Activated CD8-positive, alpha-beta T cell treated with anti-CD3 and anti-CD28 coated beads for 36 hours (primary cell): ENCODE measurements around the gene TMEM25. TPM values are rescaled to one million over a fixed set of nuclear protein-coding genes. Genes with fewer than 3 reads are reported as not detected.

Experiments
- ATAC-seq: fragments of 200-7000 bp; cut with Tn5 transposase; one replicate; pipeline ENCODE4 v1.10.0; 2021; ENCODE audit warnings: mild to moderate bottlenecking, moderate library complexity
- CTCF ChIA-PET: fragments of 350-600 bp; sonication (Branson Sonifier 250); formaldehyde crosslinking; loops from one replicate; lab custom pipeline; 2021; ENCODE audit warnings: antibody characterized with exemption; lab: Charles Lee
- POLR2A ChIA-PET: fragments of 350-600 bp; sonication (Branson Sonifier 250); formaldehyde crosslinking; loops from one replicate; lab custom pipeline; 2021; ENCODE audit warnings: antibody characterized with exemption; lab: Charles Lee
- DNase-seq: peaks from one replicate; pipeline ENCODE4 v3.0.0-alpha.2; 2020
- H3K27ac Mint-ChIP-seq: one replicate; pipeline ENCODE4 v1.8.0; 2021; ENCODE audit warnings: mild to moderate bottlenecking, mixed read lengths
- H3K27me3 Mint-ChIP-seq: one replicate; pipeline ENCODE4 v1.8.0; 2021; ENCODE audit warnings: mixed read lengths
- H3K36me3 Mint-ChIP-seq: one replicate; pipeline ENCODE4 v1.8.0; 2021; ENCODE audit warnings: low read depth, mixed read lengths
- H3K4me1 Mint-ChIP-seq: one replicate; pipeline ENCODE4 v1.8.0; 2021; ENCODE audit warnings: low read depth, mixed read lengths
- H3K4me3 Mint-ChIP-seq: one replicate; pipeline ENCODE4 v1.8.0; 2021; ENCODE audit warnings: mild to moderate bottlenecking, moderate library complexity, mixed read lengths
- H3K9me3 Mint-ChIP-seq: one replicate; pipeline ENCODE4 v1.8.0; 2021; ENCODE audit warnings: mixed read lengths
- CTCF ChIP-seq: fragments of 200-600 bp; IDR thresholded peaks from one replicate; pipeline ENCODE4 v1.8.0; 2022; ENCODE audit warnings: antibody characterized with exemption, mild to moderate bottlenecking
- intact Hi-C: fragments of 100-400 bp; cut with micrococcal nuclease; formaldehyde crosslinking; loops from one replicate; pipeline ENCODE4 v1.10.0; 2022
- total RNA-seq, 2 experiments: library from RNA; stranded (reverse); gene quantifications; one replicate each; pipeline ENCODE4 v1.2.3, GENCODE V29; 2021

The TMEM25 gene
- total RNA-seq, 2 experiments from 2014 or later: 9.8 to 15.0 TPM

DNA sequence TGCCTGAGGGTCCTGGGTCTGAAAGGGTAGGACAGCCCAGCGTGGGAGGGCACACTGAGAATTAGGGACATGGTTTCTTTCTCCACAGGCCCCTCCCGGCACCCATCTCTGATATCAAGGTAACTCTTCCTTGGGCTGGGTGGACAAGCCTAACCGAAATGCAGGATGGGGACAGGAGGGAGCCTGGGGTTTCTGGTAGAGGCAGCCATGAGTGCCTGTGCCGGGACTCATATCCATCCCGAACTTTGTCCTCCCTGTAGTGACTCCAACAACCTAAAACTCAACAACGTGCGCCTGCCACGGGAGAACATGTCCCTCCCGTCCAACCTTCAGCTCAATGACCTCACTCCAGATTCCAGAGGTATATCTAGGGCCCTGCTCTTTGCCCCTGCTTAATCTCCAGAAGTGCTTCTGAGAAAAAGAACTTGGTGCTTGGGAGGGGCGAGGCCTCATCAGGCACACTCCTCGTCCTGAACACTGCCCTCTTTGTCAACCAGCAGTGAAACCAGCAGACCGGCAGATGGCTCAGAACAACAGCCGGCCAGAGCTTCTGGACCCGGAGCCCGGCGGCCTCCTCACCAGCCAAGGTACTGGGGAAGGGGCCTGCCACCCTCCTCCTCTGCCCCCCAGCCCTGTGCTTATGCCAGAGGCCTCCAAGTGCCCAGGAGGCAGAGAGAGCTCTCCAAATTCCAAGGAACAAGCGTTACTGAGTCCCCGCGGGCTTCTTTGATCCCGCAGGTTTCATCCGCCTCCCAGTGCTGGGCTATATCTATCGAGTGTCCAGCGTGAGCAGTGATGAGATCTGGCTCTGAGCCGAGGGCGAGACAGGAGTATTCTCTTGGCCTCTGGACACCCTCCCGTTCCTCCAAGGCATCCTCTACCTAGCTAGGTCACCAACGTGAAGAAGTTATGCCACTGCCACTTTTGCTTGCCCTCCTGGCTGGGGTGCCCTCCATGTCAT lies 3.1 kb downstream of the TMEM25 start:
- H3K9me3 Mint-ChIP-seq: no peaks in the 10 kb centered on the region
- POLR2A ChIA-PET: no interaction called here
- H3K27ac Mint-ChIP-seq: no peak overlapping the region
- H3K4me1 Mint-ChIP-seq: peaks cover 28% of the 10 kb centered on the region
- CTCF ChIA-PET: no interaction called here
- no peak for TF ChIP-seq CTCF
- DNase-seq (no peak), ATAC-seq (no peak)
- H3K27me3 Mint-ChIP-seq: no peaks in the 10 kb centered on the region
- intact Hi-C loops: no loop called here
- H3K4me3 Mint-ChIP-seq: no peak overlapping the region
- peaks cover 2% of the 10 kb centered on the region for H3K36me3 Mint-ChIP-seq

- DNase-seq: no peak
- no peak for TF ChIP-seq CTCF
- POLR2A ChIA-PET: no interaction called here
These were observed 4.3 kb downstream of the TMEM25 start for GRCh38 chr11:118535261-118535660.

DNA sequence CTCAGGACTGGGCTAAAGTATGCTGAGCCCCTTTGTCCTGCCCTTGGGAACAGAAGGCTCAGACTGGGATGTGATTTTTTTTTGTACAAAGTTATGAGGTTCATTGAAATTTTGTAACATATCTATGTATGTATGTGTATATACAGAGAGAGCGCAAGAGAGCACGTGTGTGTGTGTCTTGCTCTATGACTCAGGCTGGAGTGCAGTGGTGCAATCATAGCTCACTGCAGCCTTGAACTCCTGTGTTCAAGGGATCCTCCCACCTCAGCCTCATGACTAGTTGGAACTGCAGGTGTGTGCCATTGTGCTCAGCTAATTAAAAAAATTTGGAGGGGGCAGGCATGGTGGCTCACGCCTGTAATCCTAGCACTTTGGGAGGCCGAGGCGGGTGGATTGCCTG lies 5.7 kb downstream of the TMEM25 start:
- intact Hi-C loops: no loop called here
- H3K4me1 Mint-ChIP-seq: peaks cover 10% of the 10 kb centered on the region
- POLR2A ChIA-PET: interaction anchor here (0.7 kb wide), 1 partner anchor 531 kb away, joined by 3 read pairs; the partner anchor contains the start of gene VPS11
- no peak for TF ChIP-seq CTCF
- H3K27me3 Mint-ChIP-seq: no peaks in the 10 kb centered on the region
- CTCF ChIA-PET: no interaction called here
- ATAC-seq (peak; percentile 30), DNase-seq (no peak)
- H3K4me3 Mint-ChIP-seq: no peak overlapping the region
- no peaks in the 10 kb centered on the region for H3K36me3 Mint-ChIP-seq
- H3K9me3 Mint-ChIP-seq: no peaks in the 10 kb centered on the region
- H3K27ac Mint-ChIP-seq: no peak overlapping the region

More at GRCh38 chr11:118535261-118535660, 4.3 kb downstream of the TMEM25 start:
- Mint-ChIP-seq H3K27ac (no peak overlapping the region), H3K4me3 (no peak overlapping the region), H3K4me1 (peaks cover 16% of the 10 kb centered on the region), H3K36me3 (peaks cover 2% of the 10 kb centered on the region), H3K27me3 (no peaks in the 10 kb centered on the region), H3K9me3 (no peaks in the 10 kb centered on the region)
- ATAC-seq: no peak
- intact Hi-C loops: no loop called here
- CTCF ChIA-PET: no interaction called here

- ATAC-seq (no peak), DNase-seq (no peak)
- TF ChIP-seq CTCF: no peak
- Mint-ChIP-seq H3K36me3 (no peaks in the 10 kb centered on the region), H3K27ac (peak overlapping the region; percentile 30), H3K4me3 (no peak overlapping the region), H3K9me3 (no peaks in the 10 kb centered on the region), H3K27me3 (no peaks in the 10 kb centered on the region), H3K4me1 (peaks cover 3% of the 10 kb centered on the region)
- intact Hi-C loops: no loop called here
- POLR2A ChIA-PET: no interaction called here
- CTCF ChIA-PET: interaction anchor here (1.2 kb wide), 1 partner anchor 10 kb away, joined by 3 read pairs; the partner anchor contains the start of gene TTC36
These were observed 6.5 kb downstream of the TMEM25 start for GRCh38 chr11:118537409-118537980.
